ENCODE measurements around the gene NTN1. TPM values are rescaled to one million over a fixed set of nuclear protein-coding genes. Genes with fewer than 3 reads are reported as not detected.

The NTN1 gene
- total and polyA plus RNA-seq, 12 donors = 0.12 to 0.84 (median 0.28) TPM

DNA sequence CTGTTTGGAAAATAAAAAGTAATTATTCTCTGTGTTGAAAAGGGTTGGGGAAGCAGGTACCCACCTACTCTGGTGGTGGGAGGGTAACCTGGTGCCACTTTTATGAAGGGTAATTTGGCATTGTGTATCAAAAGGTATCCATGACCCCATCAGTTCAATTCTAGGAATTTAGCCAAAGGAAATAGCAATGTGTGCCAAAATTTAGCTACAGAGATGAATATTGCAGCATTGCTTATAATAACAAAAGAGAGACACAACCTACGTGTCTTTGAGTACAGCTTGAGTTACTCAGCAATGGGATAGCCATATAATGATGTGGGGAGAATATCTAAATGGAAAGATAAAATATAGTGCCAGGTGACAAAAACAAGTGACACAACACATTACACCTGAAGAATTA is 170.7 kb downstream of the NTN1 start:
- no peak for TF ChIP-seq POLR2A (IDR thresholded peaks at IDR 0.05)
- TF ChIP-seq, protein P1, sequence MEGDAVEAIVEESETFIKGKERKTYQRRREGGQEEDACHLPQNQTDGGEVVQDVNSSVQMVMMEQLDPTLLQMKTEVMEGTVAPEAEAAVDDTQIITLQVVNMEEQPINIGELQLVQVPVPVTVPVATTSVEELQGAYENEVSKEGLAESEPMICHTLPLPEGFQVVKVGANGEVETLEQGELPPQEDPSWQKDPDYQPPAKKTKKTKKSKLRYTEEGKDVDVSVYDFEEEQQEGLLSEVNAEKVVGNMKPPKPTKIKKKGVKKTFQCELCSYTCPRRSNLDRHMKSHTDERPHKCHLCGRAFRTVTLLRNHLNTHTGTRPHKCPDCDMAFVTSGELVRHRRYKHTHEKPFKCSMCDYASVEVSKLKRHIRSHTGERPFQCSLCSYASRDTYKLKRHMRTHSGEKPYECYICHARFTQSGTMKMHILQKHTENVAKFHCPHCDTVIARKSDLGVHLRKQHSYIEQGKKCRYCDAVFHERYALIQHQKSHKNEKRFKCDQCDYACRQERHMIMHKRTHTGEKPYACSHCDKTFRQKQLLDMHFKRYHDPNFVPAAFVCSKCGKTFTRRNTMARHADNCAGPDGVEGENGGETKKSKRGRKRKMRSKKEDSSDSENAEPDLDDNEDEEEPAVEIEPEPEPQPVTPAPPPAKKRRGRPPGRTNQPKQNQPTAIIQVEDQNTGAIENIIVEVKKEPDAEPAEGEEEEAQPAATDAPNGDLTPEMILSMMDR (IDR thresholded peaks at IDR 0.05) = no peak
- no peak for DNase-seq
- Histone ChIP-seq H3K36me3 (replicated peaks in 1 of 2) (no peaks in the 10 kb centered on the region), H3K27ac (no peak overlapping the region), H3K4me3 (no peak overlapping the region), H3K9me3 (replicated peaks in 1 of 3) (no peaks in the 10 kb centered on the region), H3K27me3 (no peaks in the 10 kb centered on the region), H3K4me1 (replicated peaks in 1 of 2) (no peaks in the 10 kb centered on the region)
- WGBS, 4 donors = 12 to 28% (median 17%) methylated on average over 1 of the region's 1 CpG
- intact Hi-C loops (cut with DNase I) = no loop called here

DNA sequence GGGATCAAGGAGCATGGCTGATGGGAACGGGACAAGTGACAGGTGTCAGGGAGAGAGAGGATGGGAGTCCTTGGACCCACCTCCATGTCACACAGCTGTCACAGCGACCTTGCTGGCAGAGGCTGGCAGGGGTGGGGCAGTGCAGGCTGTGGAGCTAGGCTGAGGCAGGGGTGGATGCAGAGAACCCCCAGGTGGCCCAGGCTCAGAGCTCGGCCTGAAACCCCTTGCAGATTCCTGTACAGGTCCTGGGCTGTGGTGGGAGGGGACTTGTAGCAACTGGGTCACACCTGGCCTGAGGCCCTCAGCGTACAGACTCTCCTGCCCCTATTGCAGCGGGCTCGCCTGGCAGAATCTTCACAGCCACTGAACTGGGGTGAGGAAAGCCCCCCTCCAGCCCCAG is 174.1 kb downstream of the NTN1 start:
- no peaks in the 10 kb centered on the region for H3K4me1 ChIP-seq (replicated peaks in 1 of 2)
- DNase-seq = no peak
- intact Hi-C loops (cut with DNase I) = no loop called here
- no peaks in the 10 kb centered on the region for H3K9me3 ChIP-seq (replicated peaks in 1 of 3)
- no peak for TF ChIP-seq POLR2A (IDR thresholded peaks at IDR 0.05)
- TF ChIP-seq, protein P1 (IDR thresholded peaks at IDR 0.05) = no peak
- no peak overlapping the region for H3K4me3 ChIP-seq
- no peaks in the 10 kb centered on the region for H3K36me3 ChIP-seq (replicated peaks in 1 of 2)
- no peak overlapping the region for H3K27ac ChIP-seq
- WGBS, 4 donors = 72 to 91% (median 80%) methylated on average over 6 of the region's 6 CpGs
- H3K27me3 ChIP-seq = no peaks in the 10 kb centered on the region

DNA sequence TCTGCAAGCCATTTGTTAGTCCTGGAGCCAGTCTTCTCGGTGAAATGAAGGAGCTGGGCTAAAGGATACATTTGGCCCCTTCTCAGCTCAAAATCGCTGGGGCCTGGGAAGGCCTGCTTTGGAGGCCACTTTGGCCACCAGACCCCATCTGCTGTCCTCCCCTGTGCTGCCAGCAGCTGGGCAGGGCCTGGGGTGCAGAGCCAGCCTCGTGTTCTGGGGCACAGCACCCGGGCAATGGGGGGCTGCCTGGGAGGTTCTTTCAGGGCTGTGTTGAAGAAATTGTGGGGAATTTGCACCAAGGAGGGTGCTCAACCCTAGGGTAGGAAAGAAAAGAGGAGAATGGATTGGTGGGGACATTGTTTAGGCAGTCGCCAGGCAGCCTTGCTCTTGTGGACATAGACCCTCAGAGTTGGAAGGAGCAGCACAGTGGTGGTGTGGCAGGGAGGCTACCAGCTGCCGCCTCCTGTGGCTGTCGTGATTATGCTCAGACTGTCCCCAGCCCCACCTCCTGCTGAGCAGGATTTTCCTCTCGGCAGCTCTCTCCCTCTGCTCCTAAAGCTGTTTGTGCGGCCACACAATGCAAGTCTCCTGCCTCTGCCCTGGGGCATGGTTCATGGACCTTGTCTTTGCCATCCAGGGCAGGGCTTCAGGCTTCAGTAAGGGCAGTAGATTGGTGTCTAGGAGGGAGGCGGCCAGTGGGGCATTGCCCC is 174.8 kb downstream of the NTN1 start:
- Histone ChIP-seq H3K4me1 (replicated peaks in 1 of 2) (no peaks in the 10 kb centered on the region), H3K4me3 (no peak overlapping the region), H3K9me3 (replicated peaks in 1 of 3) (no peaks in the 10 kb centered on the region), H3K27ac (no peak overlapping the region), H3K36me3 (replicated peaks in 1 of 2) (no peaks in the 10 kb centered on the region), H3K27me3 (no peaks in the 10 kb centered on the region)
- TF ChIP-seq POLR2A (IDR thresholded peaks at IDR 0.05) = no peak
- TF ChIP-seq, protein P1 (IDR thresholded peaks at IDR 0.05) = no peak
- DNase-seq = no peak
- intact Hi-C loops (cut with DNase I) = no loop called here
- 72 to 82% (median 77%) methylated on average over 9 to 10 of the region's 10 CpGs for WGBS, 4 donors

DNA sequence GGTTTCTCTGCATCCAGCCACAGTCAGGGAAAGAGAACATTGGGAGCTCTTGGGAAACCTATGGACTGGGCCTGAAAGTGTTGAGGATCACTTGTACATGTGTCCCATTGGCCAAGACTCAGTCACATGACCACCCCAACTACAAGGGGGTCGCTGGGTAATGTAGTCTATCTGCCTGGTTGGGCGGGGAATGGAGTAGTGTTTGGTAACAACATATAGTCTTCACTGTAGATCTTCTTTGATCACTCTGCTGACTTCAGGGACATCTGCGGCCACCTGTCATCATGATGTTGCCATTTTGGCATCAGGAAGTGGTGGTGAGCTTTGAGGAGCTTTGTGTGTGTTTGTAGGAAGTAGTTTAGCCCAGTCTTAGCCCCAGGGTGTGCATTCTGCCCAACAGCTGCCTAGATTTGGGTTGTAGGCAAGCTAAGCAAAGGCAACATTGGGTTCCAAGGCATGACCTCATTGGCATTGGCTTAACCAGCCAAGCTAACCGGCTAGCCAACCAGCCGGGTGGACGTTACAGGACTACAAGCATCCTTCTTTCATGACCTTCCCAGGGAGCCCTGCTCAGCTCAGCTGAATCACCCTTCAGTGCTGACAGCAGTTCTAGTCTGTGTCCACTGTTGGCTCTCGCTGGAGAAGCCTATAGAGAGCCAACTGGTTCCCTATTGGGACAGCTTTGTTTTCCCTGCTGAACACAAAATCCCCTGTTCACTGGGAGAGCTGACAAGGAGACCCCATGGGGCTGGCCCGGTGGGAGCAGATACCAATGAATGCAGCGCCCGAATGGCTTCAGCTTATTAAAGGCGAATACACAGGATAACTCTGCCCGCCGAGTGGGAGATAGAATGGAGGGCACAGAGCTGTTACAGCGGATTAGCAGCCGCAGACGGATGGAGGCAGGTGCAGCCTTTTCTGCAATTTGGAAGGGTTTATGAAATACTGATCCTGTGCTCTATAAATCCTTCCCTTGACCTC is 178.6 kb downstream of the NTN1 start:
- TF ChIP-seq POLR2A (IDR thresholded peaks at IDR 0.05) = no peak
- TF ChIP-seq, protein P1 (IDR thresholded peaks at IDR 0.05) = no peak
- Histone ChIP-seq H3K36me3 (replicated peaks in 1 of 2) (no peaks in the 10 kb centered on the region), H3K27me3 (no peaks in the 10 kb centered on the region), H3K27ac (no peak overlapping the region), H3K4me3 (no peak overlapping the region), H3K4me1 (replicated peaks in 1 of 2) (no peaks in the 10 kb centered on the region), H3K9me3 (replicated peaks in 1 of 3) (no peaks in the 10 kb centered on the region)
- no peak for DNase-seq
- intact Hi-C loops (cut with DNase I) = no loop called here
- 83 to 88% (median 85%) methylated on average over 11 to 16 of the region's 16 CpGs for WGBS, 4 donors

Measured in adrenal gland (tissue), 12 donors.